ENCODE results near the gene GPATCH8.

DNA sequence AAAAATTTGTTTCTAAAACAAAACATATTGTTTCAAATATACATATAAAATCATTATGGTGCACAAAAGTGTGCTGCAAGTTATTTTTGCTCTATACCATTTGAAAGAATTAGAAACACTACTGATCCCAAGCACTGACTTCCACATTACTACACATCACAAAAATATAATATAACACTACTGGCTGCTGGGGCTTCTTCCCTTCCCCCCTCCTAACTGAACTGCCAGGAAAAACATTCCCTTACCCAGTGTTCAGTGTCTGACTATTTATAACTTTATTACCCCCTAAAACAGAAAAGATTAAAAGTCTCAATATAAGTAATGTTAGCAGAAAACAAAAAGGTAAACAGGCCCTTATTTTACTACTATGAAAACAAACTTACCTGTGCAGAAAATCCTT is 36.9 kb downstream of the GPATCH8 start:
- no peak for TF ChIP-seq TAF1 (IDR thresholded peaks at IDR 0.05; ENCODE audit: low read depth)
- no peak for TF ChIP-seq NFIC (IDR thresholded peaks at IDR 0.05)
- no peak for TF ChIP-seq TCF12 (IDR thresholded peaks at IDR 0.05; ENCODE audit: low read depth)
- TF ChIP-seq EGR1 (IDR thresholded peaks at IDR 0.05): no peak

Measured in Ishikawa (cell line).